ENCODE data around the gene ZBTB48. TPM values are rescaled to one million over a fixed set of nuclear protein-coding genes. Genes with fewer than 3 reads are reported as not detected.

The ZBTB48 gene
- 10 to 100 TPM; 20.7 to 28.9 TPM for total RNA-seq

GRCh38 chr1:6579374-6580118 lies at the start of gene ZBTB48:
ZBTB48 (plus strand) TSS chr1:6579994; CDS start chr1:6580610, 616 bp downstream.
- no peaks in the 10 kb centered on the region for H3K9me3 ChIP-seq

GRCh38 chr1:6530504-6531160 lies 49.2 kb upstream of the ZBTB48 start:
- H3K9me3 ChIP-seq: no peaks in the 10 kb centered on the region
- H3K36me3 ChIP-seq: peaks cover 58% of the 10 kb centered on the region
- no peak overlapping the region for H3K27ac ChIP-seq
- H3K27me3 ChIP-seq (replicated peaks; ENCODE audit: insufficient read depth): no peaks in the 10 kb centered on the region
- no peak for DNase-seq (ENCODE audit: low spot score)
- no peak overlapping the region for H3K4me3 ChIP-seq
- no peak for ATAC-seq (ENCODE audit: insufficient number of reproducible peaks, low FRiP score, low read depth)
- H3K4me1 ChIP-seq (ENCODE audit: control insufficient read depth in 1 of 2, low read depth in 2 of 2): peaks cover 0 to 3% of the 10 kb centered on the region in 2 donors
- TF ChIP-seq CTCF (IDR thresholded peaks at IDR 0.05): no peak

More at GRCh38 chr1:6579374-6580118, at the start of gene ZBTB48:
- TF ChIP-seq CTCF (IDR thresholded peaks at IDR 0.05): no peak
- Histone ChIP-seq H3K27ac (peak within 1 kb of the TSS; percentile 91 to 93), H3K4me1 (ENCODE audit: control insufficient read depth in 1 of 2, low read depth in 2 of 2) (peaks cover 16 to 33% of the 10 kb centered on the region in 2 donors), H3K27me3 (replicated peaks; ENCODE audit: insufficient read depth) (no peaks in the 10 kb centered on the region), H3K36me3 (no peaks in the 10 kb centered on the region), H3K4me3 (peak within 1 kb of the TSS; percentile 93)
- peak; percentile 86 for ATAC-seq (ENCODE audit: insufficient number of reproducible peaks, low FRiP score, low read depth)
- DNase-seq (ENCODE audit: low spot score): peak; percentile 97

- Histone ChIP-seq H3K27ac (no peak overlapping the region), H3K36me3 (peaks cover 45% of the 10 kb centered on the region), H3K4me1 (ENCODE audit: control insufficient read depth in 1 of 2, low read depth in 2 of 2) (peaks cover 0 to 3% of the 10 kb centered on the region in 2 donors), H3K4me3 (no peak overlapping the region), H3K9me3 (no peaks in the 10 kb centered on the region), H3K27me3 (replicated peaks; ENCODE audit: insufficient read depth) (no peaks in the 10 kb centered on the region)
- ATAC-seq (ENCODE audit: insufficient number of reproducible peaks, low FRiP score, low read depth) (no peak), DNase-seq (ENCODE audit: low spot score) (no peak)
- TF ChIP-seq CTCF (IDR thresholded peaks at IDR 0.05): no peak
Measured at GRCh38 chr1:6531996-6532395, 47.8 kb upstream of the ZBTB48 start.

GRCh38 chr1:6534248-6534822 lies 45.5 kb upstream of the ZBTB48 start:
- no peak for TF ChIP-seq CTCF (IDR thresholded peaks at IDR 0.05)
- Histone ChIP-seq H3K36me3 (peaks cover 30% of the 10 kb centered on the region), H3K27ac (no peak overlapping the region), H3K4me3 (no peak overlapping the region), H3K27me3 (replicated peaks; ENCODE audit: insufficient read depth) (no peaks in the 10 kb centered on the region), H3K4me1 (ENCODE audit: control insufficient read depth in 1 of 2, low read depth in 2 of 2) (peaks cover 0 to 3% of the 10 kb centered on the region in 2 donors), H3K9me3 (no peaks in the 10 kb centered on the region)
- DNase-seq (ENCODE audit: low spot score) (no peak), ATAC-seq (ENCODE audit: insufficient number of reproducible peaks, low FRiP score, low read depth) (no peak)

GRCh38 chr1:6535214-6535613 lies 44.6 kb upstream of the ZBTB48 start:
- Histone ChIP-seq H3K4me3 (no peak overlapping the region), H3K9me3 (no peaks in the 10 kb centered on the region), H3K27me3 (replicated peaks; ENCODE audit: insufficient read depth) (no peaks in the 10 kb centered on the region), H3K27ac (no peak overlapping the region), H3K36me3 (peaks cover 30% of the 10 kb centered on the region), H3K4me1 (ENCODE audit: control insufficient read depth in 1 of 2, low read depth in 2 of 2) (peaks cover 0 to 3% of the 10 kb centered on the region in 2 donors)
- TF ChIP-seq CTCF (IDR thresholded peaks at IDR 0.05): no peak
- no peak for ATAC-seq (ENCODE audit: insufficient number of reproducible peaks, low FRiP score, low read depth)
- DNase-seq (ENCODE audit: low spot score): no peak

All from thoracic aorta (tissue), 2 donors.